GM12878 (cell line): ENCODE measurements around the gene KRTAP3-3. TPM values are rescaled to one million over a fixed set of nuclear protein-coding genes. Genes with fewer than 3 reads are reported as not detected.

Source experiments
- ATAC-seq: fragments of 200-7000 bp; cut with Tn5 transposase; 3 replicates; pipeline ENCODE4 v1.9.1; 2020; ENCODE audit warnings: mild to moderate bottlenecking, moderate library complexity
- BruUV-seq: library from RNA; stranded (reverse); fragments of 400-500 nt; replicated peaks from 2 replicates; lab custom pipeline; 2021; lab: Mats Ljungman, UMichigan
- CTCF ChIA-PET: fragments of 300-600 bp; sonication (Branson Sonifier 250); formaldehyde crosslinking; extraction: SDS; loops from one replicate; lab custom pipeline; 2021; ENCODE audit warnings: inconsistent platforms; lab: Yijun Ruan, JAX
- POLR2A ChIA-PET: fragments of 350-600 bp; formaldehyde crosslinking; extraction: SDS; loops from one replicate; lab custom pipeline; 2021; ENCODE audit warnings: inconsistent platforms; lab: Charles Lee
- RAD21 ChIA-PET: fragments of 300-600 bp; sonication (Branson Sonifier 250); formaldehyde crosslinking; loops from one replicate; lab custom pipeline; 2023; ENCODE audit warnings: antibody characterized with exemption; ENCODE audit not compliant: unreplicated experiment; lab: Charles Lee
- SMC1A ChIA-PET: fragments of 300-600 bp; sonication (Branson Sonifier 250); formaldehyde crosslinking; loops from one replicate; lab custom pipeline; 2023; ENCODE audit not compliant: unreplicated experiment, uncharacterized antibody; lab: Charles Lee
- DNase-seq: peaks from one replicate; pipeline ENCODE4 v3.0.0-alpha.2; 2011; ENCODE audit warnings: low read depth, low spot score
- FAIRE-seq: peaks from 3 replicates; lab custom pipeline; 2011; peaks lifted over from hg19 to GRCh38; lab: Jason Lieb, UNC
- H2AFZ ChIP-seq: 2 replicates; pipeline ENCODE4 v1.6.0; 2011; ENCODE audit warnings: low read depth, low read length, control low read depth; ENCODE audit not compliant: control insufficient read depth
- H3K27ac ChIP-seq: 2 replicates; pipeline ENCODE4 v1.5.1; 2011; ENCODE audit warnings: control low read depth; ENCODE audit not compliant: control insufficient read depth, insufficient read depth
- H3K27me3 ChIP-seq, 2 experiments: replicated peaks in 1 of 2; 2 replicates each; pipeline versions ENCODE4 v1.6.0 to v1.6.1; 2011; ENCODE audit warnings: low read length in 1 of 2; ENCODE audit not compliant: control insufficient read depth in 2 of 2, insufficient read depth in 2 of 2
- H3K36me3 ChIP-seq, 2 experiments: 2 replicates each; pipeline ENCODE4 v1.5.1; 2011; ENCODE audit warnings: low read length in 1 of 2; ENCODE audit not compliant: control insufficient read depth in 2 of 2, insufficient read depth in 2 of 2
- H3K4me1 ChIP-seq: 2 replicates; pipeline ENCODE4 v1.6.1; 2011; ENCODE audit warnings: mild to moderate bottlenecking, low read length, moderate library complexity, mixed read lengths; ENCODE audit not compliant: control insufficient read depth, insufficient read depth
- H3K4me2 ChIP-seq: 2 replicates; pipeline ENCODE4 v1.6.0; 2011; ENCODE audit warnings: control low read depth; ENCODE audit not compliant: control insufficient read depth, insufficient read depth
- H3K4me3 ChIP-seq: fragments of 200-600 bp; sonication (generic); 2 replicates; pipeline ENCODE4 v1.5.1; 2016
- H3K79me2 ChIP-seq: 2 replicates; pipeline ENCODE4 v1.6.0; 2011; ENCODE audit warnings: low read length; ENCODE audit not compliant: control insufficient read depth, insufficient read depth
- H3K9ac ChIP-seq: 2 replicates; pipeline ENCODE4 v1.8.0; 2011; ENCODE audit warnings: low read length, control low read depth, mixed read lengths; ENCODE audit not compliant: control insufficient read depth, insufficient read depth
- H3K9me3 ChIP-seq: replicated peaks from 3 replicates; pipeline ENCODE4 v1.5.1; 2011; ENCODE audit warnings: mild to moderate bottlenecking, low read length; ENCODE audit not compliant: control insufficient read depth, insufficient read depth
- H4K20me1 ChIP-seq: 2 replicates; pipeline ENCODE4 v1.6.0; 2011; ENCODE audit not compliant: control insufficient read depth, insufficient read depth
- ESRRA ChIP-seq: IDR thresholded peaks from 2 replicates; pipeline ENCODE4 v1.6.1; 2012; ENCODE audit warnings: mild to moderate bottlenecking, low read length, improper control_type of control experiment
- ETV6 ChIP-seq, 2 experiments: fragments of 450-650 bp in 1 of 2; IDR thresholded peaks in 1 of 2; conservative IDR thresholded peaks in 1 of 2; 2 replicates each; pipeline ENCODE4 v1.6.1; 2014; ENCODE audit warnings: antibody characterized with exemption in 1 of 2, borderline replicate concordance in 1 of 2, low read depth in 1 of 2, mild to moderate bottlenecking in 1 of 2, moderate library complexity in 1 of 2
- IKZF1 ChIP-seq: fragments of 450-650 bp; conservative IDR thresholded peaks from 2 replicates; pipeline ENCODE4 v1.6.1; 2017; ENCODE audit warnings: antibody characterized with exemption, mild to moderate bottlenecking
- MEF2B ChIP-seq: fragments of 450-650 bp; IDR thresholded peaks from 2 replicates; pipeline ENCODE4 v1.6.1; 2018; ENCODE audit warnings: mild to moderate bottlenecking, moderate library complexity; ENCODE audit not compliant: partially characterized antibody, poor library complexity, severe bottlenecking
- MLLT1 ChIP-seq: fragments of 450-650 bp; IDR thresholded peaks from 2 replicates; pipeline ENCODE4 v1.6.1; 2016; ENCODE audit warnings: mild to moderate bottlenecking
- NFIC ChIP-seq: IDR thresholded peaks from 2 replicates; pipeline ENCODE4 v1.6.1; 2012; ENCODE audit warnings: low read depth, mild to moderate bottlenecking, inconsistent platforms, low read length, moderate library complexity
- NFYB ChIP-seq: IDR thresholded peaks from 2 replicates; pipeline ENCODE4 v1.6.1; 2011; ENCODE audit warnings: low read depth, mild to moderate bottlenecking, low read length, improper control_type of control experiment, moderate library complexity; ENCODE audit not compliant: insufficient read depth
- NRF1 ChIP-seq: conservative IDR thresholded peaks from 2 replicates; pipeline ENCODE4 v1.6.1; 2011; ENCODE audit warnings: mild to moderate bottlenecking, low read depth, low read length, improper control_type of control experiment
- RB1 ChIP-seq: fragments of 450-650 bp; formaldehyde crosslinking; IDR thresholded peaks from 2 replicates; pipeline ENCODE4 v1.6.1; 2017; ENCODE audit warnings: mild to moderate bottlenecking, borderline replicate concordance
- ZNF592 ChIP-seq: fragments of 450-650 bp; IDR thresholded peaks from 2 replicates; pipeline ENCODE4 v1.6.1; 2017; ENCODE audit warnings: mild to moderate bottlenecking, moderate library complexity
- WGBS: methylation state at CpG from one replicate; pipeline ENCODE4 v1.1.6; 2016; ENCODE audit warnings: low lambda C conversion rate; ENCODE audit not compliant: insufficient replicate concordance, insufficient coverage; ENCODE audit errors: missing lambda C conversion rate; 5-methylcytosine and 5-hydroxymethylcytosine counted together
- in situ Hi-C: fragments of 300-500 bp; cut with MboI; formaldehyde crosslinking; loops from 9 replicates; pipeline ENCODE4 v1.14.3; 2018; ENCODE audit warnings: mixed read lengths
- intact Hi-C: fragments of 100-400 bp; cut with micrococcal nuclease; formaldehyde crosslinking; loops from one replicate; pipeline ENCODE4 v1.14.2; 2022; ENCODE audit not compliant: unreplicated experiment
- polyA plus RNA-seq, 11 experiments: library from polyadenylated mRNA; depleted of rRNA in 4 of 11; unstranded in 6 of 11; stranded (reverse) in 5 of 11; fragments of >200 nt; fragmentation: Nextera tagmentation in 4 of 11; fragmentation: Illumina TruSeq in 1 of 11; extraction: Ambion mirVana in 4 of 11; extraction: Trizol in 1 of 11; gene quantifications; 1 replicate in 1 of 11; 2 replicates in 10 of 11; pipeline versions ENCODE4 v1.2.1 to v1.2.3, GENCODE V29; 2011 to 2016; ENCODE audit warnings: inconsistent platforms in 2 of 11, missing spikeins in 2 of 11, low read depth in 1 of 11
- total RNA-seq, 4 experiments: library from RNA; depleted of rRNA in 3 of 4; stranded (reverse); fragments of >200 nt in 3 of 4; fragmentation: Illumina TruSeq in 1 of 4; extraction: Trizol in 1 of 4; gene quantifications; 2 replicates each; pipeline versions ENCODE4 v1.2.1 to v1.2.3, GENCODE V29; 2013 to 2021

Gene KRTAP3-3
- total and polyA plus RNA-seq, 10 of the 15 experiments (the other 5 are each of a cell fraction or from before 2014, with no cell fraction given): not detected

- CTCF ChIA-PET: no interaction called here
- no peak overlapping the region for H3K4me2 ChIP-seq
- BruUV-seq: no TSS peak
- WGBS: 33% methylated on average over 6 of the region's 6 CpGs
- in situ Hi-C loops: no loop called here
- RAD21 ChIA-PET: no interaction called here
- no peaks in the 10 kb centered on the region for H4K20me1 ChIP-seq
- no peak overlapping the region for H3K4me3 ChIP-seq
- H3K36me3 ChIP-seq: no peaks in the 10 kb centered on the region
- no peak overlapping the region for H3K9ac ChIP-seq
- no peak overlapping the region for H2AFZ ChIP-seq
- DNase-seq (no peak), ATAC-seq (no peak), FAIRE-seq (no peak)
- no peaks in the 10 kb centered on the region for H3K79me2 ChIP-seq
- peaks cover 0 to 3% of the 10 kb centered on the region in 2 experiments; a peak in 2 of 4 replicates for H3K27me3 ChIP-seq
- no peaks in the 10 kb centered on the region for H3K4me1 ChIP-seq
- H3K27ac ChIP-seq: no peak overlapping the region
- no peak for TF ChIP-seq NFYB
- TF ChIP-seq MEF2B: no peak
- TF ChIP-seq IKZF1: no peak
- no peak for TF ChIP-seq ESRRA
- TF ChIP-seq ETV6 (conservative IDR thresholded peaks at IDR 0.05 in 1 of 2, IDR thresholded peaks at IDR 0.05 in 1 of 2; ENCODE audit: borderline replicate concordance in 1 of 2, low read depth in 1 of 2): no peak
- SMC1A ChIA-PET: no interaction called here
- POLR2A ChIA-PET: no interaction called here
- intact Hi-C loops: no loop called here
- no peaks in the 10 kb centered on the region for H3K9me3 ChIP-seq
These were observed 18.6 kb upstream of the KRTAP3-3 start for GRCh38 chr17:41012326-41013120.

- ChIA-PET POLR2A (no interaction called here), SMC1A (no interaction called here), RAD21 (no interaction called here), CTCF (no interaction called here)
- Histone ChIP-seq H3K4me1 (no peaks in the 10 kb centered on the region), H3K9ac (no peak overlapping the region), H3K79me2 (no peaks in the 10 kb centered on the region), H3K27ac (no peak overlapping the region), H3K36me3 (no peaks in the 10 kb centered on the region), H3K27me3 (peaks cover 0 to 3% of the 10 kb centered on the region in 2 experiments; a peak in 2 of 4 replicates), H3K9me3 (no peaks in the 10 kb centered on the region), H2AFZ (no peak overlapping the region), H4K20me1 (no peaks in the 10 kb centered on the region), H3K4me2 (no peak overlapping the region), H3K4me3 (no peak overlapping the region)
- BruUV-seq: no TSS peak
- FAIRE-seq: no peak
- no peak for DNase-seq
- intact Hi-C loops (no loop called here), in situ Hi-C loops (no loop called here)
- ATAC-seq: no peak
- TF ChIP-seq NRF1 (no peak), ZNF592 (no peak), RB1 (no peak), MLLT1 (no peak), NFIC (no peak)
These were observed 16.5 kb upstream of the KRTAP3-3 start for GRCh38 chr17:41010441-41010840.
